HG03159 (cell line): ENCODE results near the gene ETV1.
"Not testable (repeated sequence)": the region's sequence is repeated elsewhere in the genome, so short reads cannot be mapped to it uniquely, and the experiment has no call there.

Source experiments
- ATAC-seq: cut with Tn5 transposase; IDR thresholded peaks from one replicate; pipeline ENCODE4 v1.9.1; 2021; ENCODE audit warnings: mild to moderate bottlenecking, moderate library complexity; ENCODE audit not compliant: unreplicated experiment

Gene ETV1

DNA sequence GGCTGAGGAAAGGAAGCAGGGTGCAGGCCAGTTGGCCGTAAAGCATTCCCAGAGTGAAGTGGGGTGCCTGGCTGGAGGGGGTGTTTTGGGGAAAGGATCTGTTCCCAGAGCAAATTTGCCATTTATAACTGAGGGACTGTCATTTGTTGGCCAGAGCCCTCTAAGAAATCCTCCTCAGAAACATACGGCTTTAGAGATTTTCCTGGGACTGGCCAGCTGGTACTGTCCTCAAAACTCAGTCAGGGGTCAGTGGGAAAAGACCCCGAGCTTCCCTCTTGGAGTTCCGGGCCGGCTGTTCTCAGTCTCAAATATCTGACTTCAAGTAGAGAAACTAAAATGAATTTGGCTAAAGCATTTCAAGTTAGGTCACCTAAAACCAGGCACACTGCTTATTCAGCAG, 55.9 kb downstream of the ETV1 start:
- no peak for ATAC-seq

DNA sequence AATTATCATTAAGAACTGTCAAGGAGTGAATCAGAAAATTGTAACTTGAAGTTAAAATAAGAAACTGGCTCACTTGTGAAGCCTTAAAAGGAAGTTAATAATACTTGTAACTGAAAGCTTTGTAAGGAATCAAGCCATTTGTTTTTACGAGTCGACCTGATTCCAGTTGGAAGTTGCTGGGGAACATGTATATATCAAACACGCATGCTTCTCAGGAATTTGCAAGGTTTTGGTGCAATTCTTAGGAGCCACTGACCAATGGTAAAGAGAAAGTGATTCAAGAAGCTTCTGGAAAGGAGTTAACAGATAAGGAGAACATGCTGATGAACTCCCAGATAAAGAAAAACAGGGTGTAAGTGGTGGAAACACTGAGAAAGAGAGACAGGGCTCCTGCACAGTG, 56.4 kb downstream of the ETV1 start:
- no peak for ATAC-seq

DNA sequence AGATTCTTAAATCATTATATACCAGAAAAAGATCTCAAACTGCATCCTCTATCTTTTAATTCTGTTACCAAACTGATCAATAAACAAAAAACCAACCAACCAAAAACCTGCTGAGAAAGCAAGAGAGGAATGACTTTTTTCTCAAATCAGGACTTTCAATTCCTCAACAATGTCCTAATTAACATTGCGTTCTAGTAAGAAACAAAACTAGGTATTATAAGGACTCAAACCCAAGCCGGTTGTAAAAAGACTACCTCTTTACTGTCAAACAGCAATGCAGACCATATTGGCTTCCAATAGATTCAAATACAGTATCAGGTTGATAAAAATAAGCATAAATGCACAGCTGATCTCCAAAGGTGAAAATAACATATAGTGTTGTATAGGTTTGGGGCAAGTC, 57.3 kb downstream of the ETV1 start:
- ATAC-seq: no peak

DNA sequence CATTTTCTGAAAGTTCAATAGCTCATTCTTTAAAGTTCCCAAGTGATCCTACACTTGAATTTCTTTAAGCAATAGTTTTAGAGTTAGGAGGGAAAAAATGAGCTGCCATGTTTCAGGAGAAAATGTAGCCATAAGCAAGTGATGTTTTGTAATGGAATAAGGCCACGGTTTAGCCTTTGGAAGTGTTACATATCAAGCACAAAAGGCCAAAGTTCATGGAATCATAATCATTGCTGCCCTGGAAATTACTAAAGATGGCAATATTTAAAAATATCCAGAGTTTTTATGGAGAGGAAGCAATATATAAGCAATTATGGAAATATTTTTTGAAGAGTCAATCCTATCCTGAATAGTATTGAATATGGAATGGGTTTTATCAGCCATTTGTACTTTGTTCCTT, 68.4 kb downstream of the ETV1 start:
- no peak for ATAC-seq

DNA sequence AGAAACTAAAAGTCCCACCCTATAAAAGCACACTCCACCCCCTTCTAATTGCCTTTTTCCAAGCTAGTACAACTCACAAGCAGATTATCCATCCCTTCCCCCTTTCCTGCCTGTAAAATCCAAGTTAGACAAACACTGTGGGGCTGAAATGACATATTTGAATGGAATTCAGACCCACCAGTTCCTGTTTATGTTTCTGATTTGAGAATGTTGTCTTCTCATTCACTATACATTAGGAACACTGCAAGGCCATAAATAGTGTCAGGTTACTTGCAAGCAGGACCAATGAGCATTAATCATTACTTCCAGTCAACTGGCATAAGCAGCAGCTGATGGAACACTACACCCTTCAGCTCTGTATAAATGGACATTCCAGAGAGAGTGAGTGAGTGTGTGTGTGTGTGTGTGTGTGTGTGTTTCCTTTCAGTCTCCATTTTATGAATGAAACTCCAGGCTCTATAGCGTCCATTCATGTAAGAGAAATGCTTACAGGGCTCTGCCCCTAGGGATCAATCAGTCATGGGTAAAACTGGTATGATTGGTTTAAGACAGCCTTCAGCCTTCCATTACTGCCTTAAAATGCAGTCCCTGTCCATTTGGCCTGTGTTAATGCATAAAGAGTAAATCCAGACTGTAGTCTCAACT, 69.3 kb downstream of the ETV1 start:
- no peak for ATAC-seq

DNA sequence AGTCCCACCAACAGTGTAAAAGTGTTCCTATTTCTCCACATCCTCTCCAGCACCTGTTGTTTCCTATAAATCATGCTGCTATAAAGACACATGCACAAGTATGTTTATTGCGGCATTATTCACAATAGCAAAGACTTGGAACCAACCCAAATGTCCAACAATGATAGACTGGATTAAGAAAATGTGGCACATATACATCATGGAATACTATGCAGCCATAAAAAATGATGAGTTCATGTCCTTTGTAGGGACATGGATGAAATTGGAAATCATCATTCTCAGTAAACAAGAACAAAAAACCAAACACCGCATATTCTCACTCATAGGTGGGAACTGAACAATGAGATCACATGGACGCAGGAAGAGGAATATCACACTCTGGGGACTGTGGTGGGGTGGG, 71.1 kb downstream of the ETV1 start:
- ATAC-seq: not testable (repeated sequence)

DNA sequence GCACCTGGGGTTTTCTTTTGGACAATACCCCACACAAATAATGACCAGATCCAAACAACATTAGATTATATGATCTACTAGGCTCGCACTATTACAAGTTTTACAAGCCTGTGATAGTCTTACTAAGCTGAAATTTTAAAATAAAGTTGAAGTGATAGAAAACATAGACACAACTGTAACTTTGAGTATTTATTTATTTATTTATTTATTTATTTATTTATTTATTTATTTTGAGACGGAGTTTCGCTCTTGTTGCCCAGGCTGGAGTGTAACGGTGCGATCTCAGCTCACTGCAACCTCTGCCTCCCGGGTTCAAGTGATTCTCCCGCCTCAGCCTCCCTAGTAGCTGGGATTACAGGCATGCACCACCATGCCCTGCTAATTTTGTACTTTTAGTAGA, 72.4 kb downstream of the ETV1 start:
- ATAC-seq: not testable (repeated sequence)

DNA sequence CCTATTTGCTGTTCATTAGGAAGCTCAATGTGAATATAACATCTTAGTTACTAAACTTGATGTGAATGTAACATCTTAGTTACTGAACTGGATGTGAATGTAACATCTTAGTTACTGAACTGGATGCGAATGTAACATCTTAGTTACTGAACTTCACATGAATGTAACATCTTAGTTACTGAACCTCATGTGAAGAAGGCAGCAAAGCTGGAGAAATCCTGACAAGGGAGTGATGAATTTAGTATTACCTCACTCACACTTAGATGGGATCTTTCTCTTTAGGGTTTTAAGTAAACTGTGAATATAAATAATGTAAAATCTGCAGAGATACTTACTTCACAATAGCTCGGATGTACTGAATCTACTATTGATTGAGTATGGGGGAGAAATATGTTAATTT, 73.6 kb downstream of the ETV1 start:
- no peak for ATAC-seq

DNA sequence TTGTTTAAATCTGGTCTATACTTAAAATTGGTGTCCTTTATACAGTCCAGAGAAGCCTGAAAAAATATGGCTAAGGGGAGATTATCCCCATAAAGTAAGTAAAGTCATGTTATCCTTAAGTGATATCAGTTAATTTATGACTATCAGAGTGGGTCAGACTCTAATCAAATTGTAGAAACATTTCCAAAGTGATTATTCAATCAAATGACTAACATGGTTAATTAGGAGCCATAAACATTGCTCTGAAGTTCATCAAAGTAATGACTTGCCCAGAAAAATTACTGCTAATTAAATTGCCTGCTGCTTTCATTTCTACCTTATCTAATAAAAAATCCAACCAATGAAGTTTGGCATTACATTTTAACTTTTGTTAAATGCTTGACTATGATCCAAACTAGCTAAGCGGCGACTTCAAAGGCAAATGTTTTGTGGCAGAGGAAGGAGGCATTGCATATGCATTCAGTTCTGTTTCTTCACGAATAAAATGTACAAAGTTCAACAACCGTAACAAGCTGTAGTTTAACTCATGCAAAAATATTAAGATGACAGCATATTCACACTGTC, 76.7 kb downstream of the ETV1 start:
- no peak for ATAC-seq

DNA sequence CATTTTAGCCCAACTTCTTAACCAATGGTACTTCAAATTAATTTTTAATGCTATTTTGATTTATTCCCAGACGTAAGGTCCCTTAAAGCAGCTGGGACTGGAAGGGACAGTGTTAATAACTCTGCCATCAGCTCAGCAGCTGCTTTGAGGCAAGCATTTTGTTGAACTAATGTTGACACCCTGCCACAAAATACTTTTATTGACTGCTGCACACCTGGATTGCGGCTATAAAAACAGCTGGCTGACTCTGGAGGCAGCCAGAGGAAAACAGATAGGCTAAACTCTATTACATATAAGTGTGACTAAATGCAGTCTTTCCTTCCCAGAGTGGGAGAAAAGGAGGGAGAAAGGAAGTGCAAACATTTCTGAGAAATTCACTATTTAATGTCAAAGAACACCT, 77.6 kb downstream of the ETV1 start:
- no peak for ATAC-seq

DNA sequence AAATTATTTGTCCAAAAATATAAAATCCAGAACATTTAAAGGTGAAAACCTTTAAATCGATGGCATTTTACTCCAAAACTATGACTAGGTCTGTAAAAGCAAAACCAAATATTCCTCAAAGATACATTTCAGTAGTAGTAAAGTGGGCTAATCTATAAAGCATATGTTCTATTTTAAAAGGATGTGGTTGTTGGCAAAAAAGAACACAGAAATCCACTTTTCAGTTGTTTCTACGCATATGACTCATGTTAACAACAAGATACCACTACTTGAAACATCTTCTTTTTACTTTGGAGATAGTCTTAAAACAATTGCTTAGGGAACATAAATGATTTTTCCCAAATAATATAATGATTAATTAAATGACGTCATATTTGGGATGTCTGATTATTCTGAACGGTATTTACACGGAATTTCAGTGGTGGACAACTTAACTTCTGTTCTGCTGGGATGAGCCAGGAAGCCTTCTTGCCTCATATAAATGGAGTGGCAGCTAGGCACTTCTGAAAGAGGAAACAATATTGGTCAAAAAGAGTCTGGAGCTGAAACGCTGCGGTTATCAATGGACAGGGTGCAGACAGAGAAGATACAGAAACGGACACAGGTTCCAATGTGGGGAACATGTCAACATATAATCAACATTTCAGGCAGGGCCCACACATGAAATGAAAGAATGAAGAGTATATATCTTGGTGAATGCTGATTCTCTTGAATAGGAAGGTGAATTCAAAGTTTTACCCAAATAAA, 78.5 kb downstream of the ETV1 start:
- ATAC-seq: no peak

DNA sequence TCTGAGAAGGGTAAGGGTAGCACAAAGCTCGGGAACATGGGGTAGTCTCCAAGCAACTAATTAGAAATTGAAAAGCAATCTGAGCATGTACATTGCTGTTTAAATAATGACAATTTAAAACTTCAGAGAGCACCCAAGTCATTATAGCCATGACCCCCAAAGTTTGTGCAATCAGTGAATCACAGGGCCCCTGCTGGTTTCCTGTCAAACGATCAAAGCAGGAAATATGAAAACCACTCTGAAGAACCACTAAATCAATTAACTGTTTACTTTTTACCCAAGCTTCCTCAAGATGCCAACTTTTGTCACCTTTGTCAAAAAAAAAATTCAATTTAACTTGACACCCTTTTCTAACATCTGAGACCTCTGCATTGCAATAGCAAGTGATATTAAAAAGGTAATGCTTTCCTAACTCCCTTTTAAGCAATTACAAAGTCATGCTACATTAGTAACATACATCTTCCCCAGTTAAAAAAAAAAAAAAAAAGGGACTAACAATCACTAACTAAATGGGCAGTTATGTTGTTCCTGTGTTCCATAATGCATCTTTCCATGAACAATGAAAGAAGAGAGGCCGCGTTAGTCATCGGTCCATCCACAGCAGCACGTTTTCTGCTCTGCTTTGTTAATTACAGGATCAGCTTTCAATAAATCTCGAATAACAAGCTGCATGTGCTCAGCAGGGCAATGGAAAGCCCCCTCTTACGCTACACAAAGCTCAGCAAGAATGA, 80.6 kb downstream of the ETV1 start:
- no peak for ATAC-seq

DNA sequence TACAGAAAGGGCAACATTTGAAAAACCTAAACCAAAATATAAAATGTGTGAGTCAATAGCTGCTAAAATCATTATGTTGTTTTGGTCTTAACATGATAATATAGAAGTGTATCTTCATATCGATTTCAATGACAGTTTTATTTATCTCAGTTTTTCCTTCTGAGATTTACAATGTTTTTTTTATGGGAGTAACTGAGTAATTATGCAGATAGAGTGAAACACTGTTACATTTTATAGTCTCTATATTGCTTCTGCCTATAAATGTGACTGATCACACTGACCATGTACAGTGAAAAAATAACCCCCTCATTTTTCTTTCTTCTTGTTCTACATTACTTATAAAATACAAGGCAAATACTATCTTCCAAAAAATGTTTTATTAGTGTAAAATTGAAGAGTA, 81.6 kb downstream of the ETV1 start:
- ATAC-seq: no peak

DNA sequence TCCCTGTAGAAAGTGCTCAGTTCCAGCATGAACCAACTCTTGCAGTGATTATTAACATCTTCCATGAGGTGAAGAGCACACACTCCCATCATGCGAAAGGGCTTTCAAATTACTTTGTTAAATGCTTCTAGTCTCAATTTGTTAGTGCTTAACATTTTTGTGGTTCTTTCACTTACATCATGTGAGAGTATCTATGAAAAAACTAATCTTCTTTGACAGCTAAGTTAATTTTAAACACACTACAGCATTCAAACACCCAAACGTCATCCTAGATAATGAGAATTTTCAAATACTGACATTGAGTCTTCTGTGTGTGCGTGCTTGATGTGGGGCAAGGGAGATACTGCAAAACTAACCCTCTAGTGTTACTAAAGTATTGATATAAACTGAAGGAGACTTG, 84.8 kb downstream of the ETV1 start:
- no peak for ATAC-seq

DNA sequence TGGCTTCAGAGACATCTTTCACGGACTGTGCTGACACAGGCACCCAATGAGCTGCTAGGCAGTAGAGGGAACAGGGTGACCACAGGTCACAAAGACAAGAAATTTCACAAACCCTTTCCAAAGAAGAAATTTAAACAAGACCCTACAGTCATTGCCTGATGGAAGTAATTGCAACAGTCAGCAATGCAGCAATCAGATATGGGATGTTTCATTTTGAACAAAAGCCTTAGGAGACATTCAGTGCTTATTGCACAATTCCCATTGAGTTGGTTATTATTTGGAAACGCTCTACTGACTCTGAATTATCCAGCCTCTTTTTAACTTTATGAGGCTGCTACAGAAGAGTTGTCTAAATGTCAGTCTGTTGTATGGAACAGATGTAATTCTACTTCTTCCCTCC, 85.5 kb downstream of the ETV1 start:
- ATAC-seq: no peak

DNA sequence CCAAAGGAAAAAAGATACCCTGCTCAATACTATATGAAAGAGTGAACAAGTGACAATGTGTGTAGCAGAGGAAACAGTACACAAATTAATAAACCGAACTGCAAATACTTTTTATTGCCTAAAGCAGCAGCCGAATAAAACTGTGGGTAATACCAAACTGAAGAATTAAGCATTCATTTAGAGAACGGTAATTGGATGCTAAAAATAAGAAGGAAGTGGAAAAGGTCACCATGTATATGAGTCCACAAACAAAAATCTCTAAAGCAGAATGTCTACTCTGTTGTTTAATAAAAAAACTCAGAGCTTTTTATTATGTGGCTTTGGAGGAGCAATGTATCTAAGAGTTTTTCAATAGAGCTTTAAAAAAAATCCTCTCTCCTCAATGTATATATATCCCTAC, 87.9 kb downstream of the ETV1 start:
- no peak for ATAC-seq

DNA sequence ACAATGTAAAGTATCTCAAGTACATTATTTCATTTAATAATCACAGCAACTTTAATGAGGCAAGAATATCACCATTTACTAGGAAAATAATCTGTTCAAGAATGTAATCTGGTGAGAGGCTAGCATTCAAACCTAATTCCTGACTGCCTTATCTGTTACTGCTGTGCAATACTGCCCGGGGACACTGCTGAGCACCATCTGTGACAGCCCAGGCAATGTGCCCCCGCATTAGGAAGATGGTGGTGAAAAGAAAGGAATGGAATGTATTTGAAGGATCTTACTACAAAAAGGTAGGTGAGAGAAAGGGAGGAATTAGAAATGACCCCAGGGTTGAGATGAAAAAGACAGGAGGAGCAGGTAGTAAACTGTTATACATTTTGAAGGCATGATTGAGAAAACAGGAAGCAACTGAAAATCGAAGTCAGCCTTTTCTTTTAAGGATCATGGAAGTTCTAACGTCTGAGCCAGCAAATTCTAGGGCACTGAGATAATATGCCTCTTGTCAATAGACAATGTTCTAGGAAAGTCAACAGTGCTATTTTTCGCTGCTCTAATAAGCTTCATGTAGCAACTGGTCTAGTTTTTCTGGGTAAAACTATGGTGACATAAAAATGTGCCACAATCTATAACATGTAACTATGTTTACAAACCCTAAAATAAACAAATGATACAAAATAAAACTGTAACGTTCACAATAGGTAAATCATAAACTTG, 90.4 kb downstream of the ETV1 start:
- ATAC-seq: no peak

DNA sequence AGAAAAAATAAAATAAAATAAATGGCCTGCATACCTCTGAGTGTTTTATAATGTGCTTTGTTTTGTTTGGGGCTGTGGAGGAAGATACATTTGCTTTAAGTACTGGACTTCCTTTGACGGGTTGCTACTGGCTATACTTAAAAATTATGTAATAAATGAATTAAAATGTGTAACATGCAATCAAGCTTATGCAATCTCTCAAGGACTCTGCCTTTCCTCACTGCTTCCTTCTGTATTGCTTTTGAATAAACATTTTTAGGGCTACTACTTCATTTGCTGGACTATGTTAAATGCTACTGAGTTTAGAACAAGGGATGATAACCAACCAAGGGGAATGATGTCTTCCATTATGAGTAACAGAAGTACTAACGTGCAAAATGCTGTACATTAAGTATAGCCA, 91.6 kb downstream of the ETV1 start:
- no peak for ATAC-seq

DNA sequence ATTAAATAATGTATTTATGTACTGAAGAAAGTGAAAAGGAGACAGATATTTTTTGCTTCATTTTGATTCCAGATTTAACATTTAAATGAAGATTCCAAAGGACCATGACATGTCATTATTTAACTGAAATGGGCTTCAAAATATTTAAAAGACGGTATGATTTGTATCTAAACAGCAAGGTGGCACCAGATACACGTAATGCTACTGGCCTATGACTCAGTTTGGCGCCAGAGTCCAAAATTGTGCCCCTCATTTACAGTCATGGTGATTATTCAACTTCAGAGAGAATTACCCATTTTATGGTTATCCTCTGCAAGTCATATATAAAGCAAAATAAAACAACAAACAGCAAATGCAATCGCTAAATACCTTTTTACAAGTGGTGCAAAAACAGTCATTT, 94.5 kb downstream of the ETV1 start:
- no peak for ATAC-seq

DNA sequence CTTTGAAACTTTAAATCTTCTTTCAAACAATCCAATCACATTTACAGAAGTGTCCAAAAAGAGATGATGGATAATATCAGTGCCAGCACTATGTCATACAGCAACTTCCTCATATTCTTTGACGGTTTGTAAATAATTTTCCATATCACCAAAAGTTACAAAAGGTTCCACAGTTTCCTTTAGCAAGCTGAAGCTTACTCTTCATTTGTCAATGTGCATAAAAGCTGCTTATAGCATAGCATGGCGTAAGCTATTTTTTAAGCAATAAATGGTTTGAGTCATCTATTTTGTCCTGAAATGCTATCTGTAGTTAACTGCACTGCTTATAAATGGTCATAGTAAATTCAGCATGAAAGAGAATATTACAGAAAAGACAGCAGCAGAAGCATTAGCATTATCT, 95.1 kb downstream of the ETV1 start:
- no peak for ATAC-seq

DNA sequence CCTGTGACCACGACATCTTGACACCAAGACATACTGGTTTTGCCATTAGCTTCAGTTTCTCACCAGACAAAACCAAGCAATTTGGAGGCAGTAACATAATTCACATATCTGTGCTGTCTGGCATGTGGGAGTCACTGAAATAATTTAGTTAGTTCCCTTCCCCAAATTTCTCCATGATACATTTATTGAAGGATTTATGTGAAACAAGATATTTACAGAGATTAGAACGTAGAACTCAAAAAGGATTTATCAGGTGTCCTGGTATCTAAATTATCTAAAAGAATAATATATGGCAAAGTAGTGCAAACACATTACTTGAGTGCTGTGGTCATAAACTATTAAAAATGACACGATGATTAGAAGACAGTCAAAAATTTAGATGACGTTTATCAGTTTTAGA, 98.7 kb downstream of the ETV1 start:
- ATAC-seq: no peak
